GM18508 (cell line): ENCODE data around the gene IFIT2.
"Not testable (repeated sequence)": the region's sequence is repeated elsewhere in the genome, so short reads cannot be mapped to it uniquely, and the experiment has no call there.

ENCODE experiments used
- ATAC-seq: cut with Tn5 transposase; IDR thresholded peaks from one replicate; pipeline ENCODE4 v1.9.1; 2021; ENCODE audit warnings: moderate number of reproducible peaks; ENCODE audit not compliant: insufficient read depth, unreplicated experiment

IFIT2 gene

DNA sequence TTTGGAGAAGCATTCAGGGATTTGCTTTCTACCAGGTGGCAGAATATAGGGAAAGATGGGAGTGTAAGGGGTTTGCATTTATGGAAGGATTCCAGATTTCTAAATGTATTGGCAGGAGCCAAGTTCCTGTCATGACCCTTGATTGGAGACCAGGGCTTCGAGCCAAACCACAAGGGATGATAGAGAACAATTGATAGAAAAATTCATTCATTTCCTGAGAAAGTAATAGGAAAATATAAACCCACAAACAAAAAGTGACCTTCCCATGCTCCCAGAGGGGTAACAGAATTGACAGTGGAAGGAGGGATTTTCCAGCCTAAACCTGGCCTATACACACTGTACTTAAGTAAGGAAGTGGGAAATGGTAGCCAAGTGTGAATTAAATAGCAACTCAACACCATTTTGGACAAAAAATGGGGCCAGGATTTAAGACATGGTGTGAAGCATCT is 22.4 kb upstream of the IFIT2 start:
- ATAC-seq: no peak

DNA sequence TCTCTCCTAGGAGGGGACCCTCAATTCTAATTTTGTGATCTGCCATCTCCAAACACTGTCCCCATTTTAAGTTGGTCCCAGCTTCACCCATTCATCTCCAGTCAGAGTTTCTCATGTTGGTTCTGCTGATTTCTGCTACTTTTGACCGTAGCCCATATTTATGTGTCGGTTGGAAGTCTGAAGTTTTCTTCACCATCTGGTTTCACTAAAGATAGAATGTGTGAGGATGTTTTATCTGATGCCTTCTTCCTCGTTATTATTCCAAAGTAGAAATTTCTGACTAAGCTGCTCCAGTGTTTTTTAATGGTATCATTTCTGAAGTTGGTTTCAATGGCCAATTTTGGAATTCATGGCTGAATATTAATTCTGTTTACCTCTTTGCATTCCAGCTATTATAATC is 21.3 kb upstream of the IFIT2 start:
- ATAC-seq: no peak

GRCh38 chr10:89281606-89282395 is 20.0 kb upstream of the IFIT2 start:
- ATAC-seq: no peak

DNA sequence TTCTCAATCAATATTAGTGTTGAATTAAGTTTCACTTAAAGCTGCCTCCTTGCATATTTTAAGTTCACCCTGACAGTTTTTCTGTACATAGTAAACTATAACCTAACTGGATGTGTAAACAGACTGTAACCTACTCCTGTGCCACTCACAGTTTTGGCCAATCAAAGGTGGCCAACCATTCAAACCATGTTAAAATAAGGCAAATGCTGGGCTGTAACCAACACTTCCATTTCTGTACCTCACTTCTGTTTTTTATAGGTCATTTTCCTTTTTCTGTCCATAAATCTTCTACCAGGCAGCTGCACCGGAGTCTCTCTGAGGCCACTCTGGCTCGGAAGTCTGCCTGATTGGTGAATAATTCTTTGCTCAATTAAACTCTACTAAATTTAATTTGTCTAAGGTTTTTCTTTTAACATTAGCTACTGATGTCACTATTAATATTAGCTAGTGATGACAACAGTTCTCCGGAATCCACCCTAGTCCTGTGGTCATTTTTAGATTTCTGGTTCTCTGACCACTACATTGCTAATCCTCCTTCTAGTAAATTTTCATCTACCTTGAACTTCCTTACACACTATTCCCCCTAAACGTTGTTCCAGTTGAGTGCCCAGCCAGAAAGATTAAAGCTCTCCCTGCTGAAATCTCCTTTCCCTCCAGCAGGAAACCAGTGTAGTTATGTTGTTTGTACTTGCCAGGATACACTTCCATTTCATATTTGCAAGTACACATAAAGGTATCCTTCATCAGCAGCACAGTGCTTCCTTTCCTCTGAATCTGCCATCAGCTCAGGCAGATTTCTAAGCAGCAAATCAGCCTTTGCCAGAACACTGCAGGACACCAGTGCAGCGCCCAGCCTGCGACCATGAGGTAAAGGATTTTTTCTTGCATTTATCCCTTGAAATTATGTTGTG is 18.6 kb upstream of the IFIT2 start:
- ATAC-seq: no peak

- ATAC-seq: no peak
Measured at GRCh38 chr10:89283936-89284475, 17.8 kb upstream of the IFIT2 start.

- not testable (repeated sequence) for ATAC-seq
Measured at GRCh38 chr10:89284711-89285110, 17.1 kb upstream of the IFIT2 start.

- ATAC-seq: not testable (repeated sequence)
Measured at GRCh38 chr10:89285303-89285702, 16.5 kb upstream of the IFIT2 start.

DNA sequence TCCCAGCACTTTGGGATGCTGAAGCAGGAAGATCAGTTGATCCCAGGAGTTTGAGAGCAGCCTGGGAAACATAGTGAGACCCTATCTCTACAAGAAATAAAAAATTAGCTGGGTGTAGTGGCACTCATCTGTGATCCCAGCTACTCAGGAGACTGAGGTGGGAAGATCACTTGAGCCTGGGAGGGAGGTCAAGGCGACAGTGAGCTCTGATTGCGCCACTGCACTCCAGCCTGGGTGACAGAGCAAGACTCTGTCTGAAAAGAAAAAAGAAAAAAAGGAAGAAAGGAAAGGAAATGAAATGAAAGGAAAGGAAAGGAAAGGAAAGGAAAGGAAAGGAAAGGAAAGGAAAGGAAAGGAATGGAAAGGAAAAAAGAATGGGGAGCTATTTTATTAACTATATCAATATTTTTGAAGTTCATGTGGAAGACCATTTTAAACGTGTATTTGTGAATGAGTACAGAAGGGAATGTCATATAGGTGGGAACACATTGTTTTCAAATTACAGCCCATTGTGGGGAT is 7.1 kb upstream of the IFIT2 start:
- ATAC-seq: no peak

- no peak for ATAC-seq
Measured at GRCh38 chr10:89295597-89295996, 6.2 kb upstream of the IFIT2 start.

GRCh38 chr10:89296220-89296648 is 5.6 kb upstream of the IFIT2 start:
- ATAC-seq: no peak

DNA sequence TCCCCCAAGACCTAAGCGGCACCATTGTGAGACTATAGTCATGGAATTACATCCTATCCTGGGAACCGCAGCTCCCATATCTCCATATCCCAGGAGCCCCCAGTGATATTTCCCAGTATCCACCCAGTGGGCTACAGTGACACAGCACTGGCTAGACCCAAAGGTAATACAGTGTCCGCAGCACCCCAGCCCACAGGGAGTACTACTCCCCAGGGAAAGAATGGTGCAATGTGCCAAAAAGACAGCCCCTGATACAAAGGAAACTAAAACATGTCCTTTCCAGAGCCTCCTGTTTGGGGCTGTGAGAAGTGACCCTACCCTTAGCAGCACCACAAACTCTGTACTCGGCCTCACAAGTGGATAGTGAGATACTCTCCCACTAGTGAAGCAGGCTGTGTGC is 4.5 kb upstream of the IFIT2 start:
- no peak for ATAC-seq

DNA sequence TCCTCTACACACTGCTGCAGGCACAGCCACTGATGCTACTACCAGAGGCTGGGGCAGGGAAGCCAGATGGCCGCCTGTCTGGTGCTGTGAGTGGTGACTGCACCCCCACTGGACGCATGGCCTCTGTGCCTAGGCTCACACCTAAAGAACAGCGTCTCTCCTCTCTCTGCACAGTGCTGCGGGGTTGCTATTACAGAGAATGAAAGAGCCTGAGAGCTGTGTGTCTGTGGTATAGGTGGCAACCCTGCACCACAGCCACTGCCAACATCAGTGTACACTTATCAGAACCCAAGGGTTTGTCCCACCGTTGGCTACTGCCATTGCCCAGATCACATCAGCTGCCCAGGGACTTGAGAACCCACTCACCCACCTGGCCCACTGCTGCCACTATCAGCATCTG is 4.1 kb upstream of the IFIT2 start:
- no peak for ATAC-seq

DNA sequence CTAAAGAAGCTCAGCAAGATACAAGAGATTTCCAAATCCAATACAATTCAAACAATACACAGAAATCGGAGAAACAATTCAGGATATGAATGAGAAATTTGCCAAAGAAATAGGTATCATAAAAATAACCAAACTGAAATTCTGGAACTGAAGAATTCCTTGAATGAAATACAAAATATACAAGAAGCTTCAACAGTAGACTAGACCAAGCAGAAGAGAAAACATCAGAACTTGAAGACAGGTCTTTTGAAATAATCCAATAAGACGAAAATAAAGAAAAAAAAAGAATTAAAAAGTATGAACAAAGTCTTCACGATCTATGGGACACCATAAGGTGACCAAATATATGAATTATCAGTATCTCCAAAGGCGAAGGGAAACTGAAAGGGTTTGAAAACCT is 2.8 kb upstream of the IFIT2 start:
- ATAC-seq: no peak

GRCh38 chr10:89301232-89301631 is 614 bp upstream of the IFIT2 start:
- ATAC-seq: no peak

- no peak for ATAC-seq
Measured at GRCh38 chr10:89302625-89303024, 779 bp downstream of the IFIT2 start.

GRCh38 chr10:89303161-89303560 is 1.3 kb downstream of the IFIT2 start:
- no peak for ATAC-seq

- ATAC-seq: no peak
Measured at GRCh38 chr10:89304026-89304425, 2.2 kb downstream of the IFIT2 start.

DNA sequence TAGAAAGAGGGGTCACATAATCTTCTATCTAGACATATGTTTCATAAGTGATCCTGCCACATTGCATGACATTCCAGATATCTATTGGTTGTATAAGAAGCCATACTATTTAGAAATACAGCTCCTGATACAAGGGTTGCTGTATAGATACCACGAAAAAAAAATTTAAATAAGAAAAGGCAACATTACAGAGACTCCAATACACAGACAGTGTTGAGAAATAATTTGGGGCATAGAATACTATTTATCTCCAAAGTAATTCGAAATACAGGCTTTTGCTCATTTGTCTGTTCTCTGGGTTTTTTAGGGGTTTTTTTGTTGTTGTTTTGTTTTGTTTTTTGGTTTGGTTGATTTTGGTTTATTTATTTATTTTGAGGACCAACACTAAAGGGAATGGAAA is 2.6 kb downstream of the IFIT2 start:
- ATAC-seq: no peak

- no peak for ATAC-seq
Measured at GRCh38 chr10:89304925-89305324, 3.1 kb downstream of the IFIT2 start.

GRCh38 chr10:89305766-89306433 is 4.1 kb downstream of the IFIT2 start:
- no peak for ATAC-seq
